PC-3 (cell line): Measurements from ENCODE around the gene APOD.

Experiments used
- EZH2 ChIP-seq: fragments of 300-600 bp; sonication (generic); IDR thresholded peaks from one replicate; pipeline ENCODE4 v1.6.1; 2017; ENCODE audit warnings: antibody characterized with exemption, mild to moderate bottlenecking, low read length; ENCODE audit not compliant: unreplicated experiment
- EZH2phosphoT487 ChIP-seq: fragments of 300-600 bp; sonication (generic); IDR thresholded peaks from 2 replicates; pipeline ENCODE4 v1.6.1; 2018; ENCODE audit warnings: mild to moderate bottlenecking, antibody characterized with exemption, low read length, borderline replicate concordance
- TF ChIP-seq, protein P1 (sequence below): fragments of 300-600 bp; sonication (generic); conservative IDR thresholded peaks from 2 replicates; pipeline ENCODE4 v1.5.1; 2017; ENCODE audit warnings: antibody characterized with exemption, low read depth, mild to moderate bottlenecking, low read length

DNA sequence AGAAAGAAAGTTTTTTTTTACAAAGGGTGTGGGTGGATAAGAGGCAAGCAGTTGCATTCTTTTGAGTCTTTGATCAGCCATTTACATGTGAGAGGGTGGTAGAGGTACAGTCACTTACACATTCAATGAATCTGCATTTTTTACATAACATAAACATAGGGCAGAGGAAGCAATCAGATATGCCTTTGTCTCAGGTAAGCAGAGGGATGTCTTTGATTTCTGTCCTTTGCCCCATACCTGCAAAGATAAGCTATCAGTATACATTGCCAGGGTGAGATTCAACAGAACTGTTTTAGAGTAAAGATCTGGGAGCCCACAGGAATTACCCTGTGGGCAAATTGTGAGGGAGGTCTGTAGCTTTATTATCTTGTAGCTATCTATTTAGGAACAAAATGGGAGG lies 35.2 kb downstream of the APOD start:
- TF ChIP-seq, protein P1, sequence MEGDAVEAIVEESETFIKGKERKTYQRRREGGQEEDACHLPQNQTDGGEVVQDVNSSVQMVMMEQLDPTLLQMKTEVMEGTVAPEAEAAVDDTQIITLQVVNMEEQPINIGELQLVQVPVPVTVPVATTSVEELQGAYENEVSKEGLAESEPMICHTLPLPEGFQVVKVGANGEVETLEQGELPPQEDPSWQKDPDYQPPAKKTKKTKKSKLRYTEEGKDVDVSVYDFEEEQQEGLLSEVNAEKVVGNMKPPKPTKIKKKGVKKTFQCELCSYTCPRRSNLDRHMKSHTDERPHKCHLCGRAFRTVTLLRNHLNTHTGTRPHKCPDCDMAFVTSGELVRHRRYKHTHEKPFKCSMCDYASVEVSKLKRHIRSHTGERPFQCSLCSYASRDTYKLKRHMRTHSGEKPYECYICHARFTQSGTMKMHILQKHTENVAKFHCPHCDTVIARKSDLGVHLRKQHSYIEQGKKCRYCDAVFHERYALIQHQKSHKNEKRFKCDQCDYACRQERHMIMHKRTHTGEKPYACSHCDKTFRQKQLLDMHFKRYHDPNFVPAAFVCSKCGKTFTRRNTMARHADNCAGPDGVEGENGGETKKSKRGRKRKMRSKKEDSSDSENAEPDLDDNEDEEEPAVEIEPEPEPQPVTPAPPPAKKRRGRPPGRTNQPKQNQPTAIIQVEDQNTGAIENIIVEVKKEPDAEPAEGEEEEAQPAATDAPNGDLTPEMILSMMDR, result no peak
- TF ChIP-seq EZH2phosphoT487 (no peak), EZH2 (no peak)
